Fibroblast of lung (primary cell): ENCODE results near the gene CLN5. TPM values are rescaled to one million over a fixed set of nuclear protein-coding genes. Genes with fewer than 3 reads are reported as not detected.

ENCODE experiments used
- DNase-seq, 2 donors: peaks; one replicate each; pipeline versions ENCODE4 v3.0.0 to v3.0.0-alpha.2; 2010; ENCODE audit warnings: low read depth in 2 of 2
- H2AFZ ChIP-seq: 2 replicates; pipeline ENCODE4 v1.5.1; 2012; ENCODE audit warnings: low read length, control low read depth, inconsistent platforms
- H3K27ac ChIP-seq: 2 replicates; pipeline ENCODE4 v1.5.1; 2011; ENCODE audit warnings: low read length, control low read depth; ENCODE audit not compliant: insufficient read depth
- H3K27me3 ChIP-seq: 2 replicates; pipeline ENCODE4 v1.5.1; 2011; ENCODE audit warnings: mild to moderate bottlenecking, low read length; ENCODE audit not compliant: control insufficient read depth, insufficient read depth
- H3K36me3 ChIP-seq: 2 replicates; pipeline ENCODE4 v1.5.1; 2011; ENCODE audit warnings: low read length; ENCODE audit not compliant: control insufficient read depth, insufficient read depth
- H3K4me1 ChIP-seq: 2 replicates; pipeline ENCODE4 v1.5.1; 2011; ENCODE audit warnings: low read length; ENCODE audit not compliant: control insufficient read depth, insufficient read depth; ENCODE audit errors: extremely low read depth
- H3K4me2 ChIP-seq: 2 replicates; pipeline ENCODE4 v1.5.1; 2011; ENCODE audit warnings: low read length, control low read depth; ENCODE audit not compliant: insufficient read depth; ENCODE audit errors: extremely low read depth
- H3K4me3 ChIP-seq, 4 experiments: fragments of 200-600 bp in 1 of 4; sonication (generic) in 1 of 4; replicated peaks in 1 of 4; 2 replicates each; pipeline ENCODE4 v1.5.1; 2011 to 2016; ENCODE audit warnings: low read length in 4 of 4, low read depth in 3 of 4, mild to moderate bottlenecking in 3 of 4, control low read depth in 2 of 4, inconsistent platforms in 1 of 4, mixed read lengths in 1 of 4; ENCODE audit not compliant: insufficient read depth in 1 of 4; ENCODE audit errors: control extremely low read depth in 1 of 4
- H3K79me2 ChIP-seq: 2 replicates; pipeline ENCODE4 v1.5.1; 2012; ENCODE audit warnings: mild to moderate bottlenecking, low read length, inconsistent platforms; ENCODE audit not compliant: control insufficient read depth, insufficient read depth
- H3K9ac ChIP-seq: 2 replicates; pipeline ENCODE4 v1.5.1; 2011; ENCODE audit warnings: mild to moderate bottlenecking, low read length, control low read depth; ENCODE audit not compliant: insufficient read depth
- H3K9me3 ChIP-seq: 2 replicates; pipeline ENCODE4 v1.5.1; 2012; ENCODE audit warnings: low read depth, low read length; ENCODE audit not compliant: control insufficient read depth, insufficient read depth
- H4K20me1 ChIP-seq: 2 replicates; pipeline ENCODE4 v1.5.1; 2011; ENCODE audit warnings: low read length; ENCODE audit not compliant: control insufficient read depth, insufficient read depth; ENCODE audit errors: extremely low read depth
- EZH2 ChIP-seq: IDR thresholded peaks from 2 replicates; pipeline ENCODE4 v1.5.1; 2012; ENCODE audit warnings: low read length, control low read depth, mild to moderate bottlenecking; ENCODE audit errors: missing control alignments
- polyA plus RNA-seq, 2 donors: library from polyadenylated mRNA; depleted of rRNA in 1 of 2; stranded (reverse) in 1 of 2; unstranded in 1 of 2; fragments of >200 nt; gene quantifications; 2 replicates each; pipeline ENCODE4 v1.2.1, GENCODE V29; 2011 to 2012; ENCODE audit warnings: missing spikeins in 1 of 2
- total RNA-seq: library from RNA; depleted of rRNA; stranded (reverse); fragments of >200 nt; gene quantifications from 2 replicates; pipeline ENCODE4 v1.2.1, GENCODE V29; 2014
- TF ChIP-seq, protein P1 (sequence below), 2 donors: IDR thresholded peaks in 1 of 2; conservative IDR thresholded peaks in 1 of 2; 1 replicate in 1 of 2; 2 replicates in 1 of 2; pipeline ENCODE4 v1.5.1; 2011 to 2012; ENCODE audit warnings: low read length in 2 of 2, control low read depth in 1 of 2, inconsistent platforms in 1 of 2, low read depth in 1 of 2, mild to moderate bottlenecking in 1 of 2

Gene CLN5
- total and polyA plus RNA-seq, 2 donors (not counting 1 experiment from before 2014, with no cell fraction given), result 30.0 to 37.8 TPM

GRCh38 chr13:77031656-77032243 lies 39.9 kb downstream of the CLN5 start:
- H4K20me1 ChIP-seq, result no peaks in the 10 kb centered on the region
- no peaks in the 10 kb centered on the region for H3K9me3 ChIP-seq
- H3K4me1 ChIP-seq, result no peaks in the 10 kb centered on the region
- no peak overlapping the region for H3K9ac ChIP-seq
- H3K4me3 ChIP-seq, result no peak overlapping the region
- H3K36me3 ChIP-seq, result no peaks in the 10 kb centered on the region
- no peak for DNase-seq
- TF ChIP-seq EZH2, result no peak
- TF ChIP-seq, protein P1, sequence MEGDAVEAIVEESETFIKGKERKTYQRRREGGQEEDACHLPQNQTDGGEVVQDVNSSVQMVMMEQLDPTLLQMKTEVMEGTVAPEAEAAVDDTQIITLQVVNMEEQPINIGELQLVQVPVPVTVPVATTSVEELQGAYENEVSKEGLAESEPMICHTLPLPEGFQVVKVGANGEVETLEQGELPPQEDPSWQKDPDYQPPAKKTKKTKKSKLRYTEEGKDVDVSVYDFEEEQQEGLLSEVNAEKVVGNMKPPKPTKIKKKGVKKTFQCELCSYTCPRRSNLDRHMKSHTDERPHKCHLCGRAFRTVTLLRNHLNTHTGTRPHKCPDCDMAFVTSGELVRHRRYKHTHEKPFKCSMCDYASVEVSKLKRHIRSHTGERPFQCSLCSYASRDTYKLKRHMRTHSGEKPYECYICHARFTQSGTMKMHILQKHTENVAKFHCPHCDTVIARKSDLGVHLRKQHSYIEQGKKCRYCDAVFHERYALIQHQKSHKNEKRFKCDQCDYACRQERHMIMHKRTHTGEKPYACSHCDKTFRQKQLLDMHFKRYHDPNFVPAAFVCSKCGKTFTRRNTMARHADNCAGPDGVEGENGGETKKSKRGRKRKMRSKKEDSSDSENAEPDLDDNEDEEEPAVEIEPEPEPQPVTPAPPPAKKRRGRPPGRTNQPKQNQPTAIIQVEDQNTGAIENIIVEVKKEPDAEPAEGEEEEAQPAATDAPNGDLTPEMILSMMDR (conservative IDR thresholded peaks at IDR 0.05 in 1 of 2, IDR thresholded peaks at IDR 0.05 in 1 of 2; ENCODE audit: low read depth in 1 of 2, low read length in 2 of 2), result no peak
- H3K27ac ChIP-seq, result no peak overlapping the region
- no peak overlapping the region for H2AFZ ChIP-seq
- no peaks in the 10 kb centered on the region for H3K27me3 ChIP-seq
- H3K79me2 ChIP-seq, result peaks cover 2% of the 10 kb centered on the region
- no peak overlapping the region for H3K4me2 ChIP-seq

- H3K27ac ChIP-seq, result no peak overlapping the region
- no peaks in the 10 kb centered on the region for H3K79me2 ChIP-seq
- no peak for DNase-seq
- H3K4me1 ChIP-seq, result no peaks in the 10 kb centered on the region
- no peak overlapping the region for H3K4me2 ChIP-seq
- TF ChIP-seq EZH2, result no peak
- TF ChIP-seq, protein P1 (conservative IDR thresholded peaks at IDR 0.05 in 1 of 2, IDR thresholded peaks at IDR 0.05 in 1 of 2; ENCODE audit: low read depth in 1 of 2, low read length in 2 of 2), result no peak
- no peaks in the 10 kb centered on the region for H3K9me3 ChIP-seq
- no peak overlapping the region for H3K9ac ChIP-seq
- no peak overlapping the region for H2AFZ ChIP-seq
- no peaks in the 10 kb centered on the region for H3K36me3 ChIP-seq
- H4K20me1 ChIP-seq, result no peaks in the 10 kb centered on the region
- H3K27me3 ChIP-seq, result no peaks in the 10 kb centered on the region
- H3K4me3 ChIP-seq, result no peak overlapping the region
These were observed 41.9 kb downstream of the CLN5 start for GRCh38 chr13:77033717-77034302.

DNA sequence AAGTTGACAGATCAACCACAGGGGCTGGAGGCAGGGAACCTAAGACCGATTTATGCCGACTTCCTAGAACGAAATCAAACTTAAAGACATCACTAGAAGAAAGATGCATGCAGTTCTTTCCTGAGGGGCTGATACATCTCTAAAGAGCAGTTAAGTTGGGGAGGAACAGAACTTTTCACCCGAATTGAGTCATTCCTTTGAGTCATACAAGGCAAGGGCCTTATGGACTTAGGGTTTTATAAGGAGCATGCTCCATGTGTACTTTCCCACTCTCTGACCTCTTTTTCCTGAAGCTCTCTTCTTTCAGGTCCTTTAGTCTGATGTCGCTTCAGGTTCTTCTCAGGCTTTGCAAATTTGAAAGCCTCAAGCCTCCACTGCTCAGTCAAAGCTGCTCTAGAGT lies 43.0 kb downstream of the CLN5 start:
- DNase-seq, result peak; percentile 58 to 65

More for the DNA sequence above, 43.0 kb downstream of the CLN5 start:
- no peak overlapping the region for H3K4me2 ChIP-seq
- no peak overlapping the region for H2AFZ ChIP-seq
- H3K9ac ChIP-seq, result no peak overlapping the region
- no peaks in the 10 kb centered on the region for H4K20me1 ChIP-seq
- no peaks in the 10 kb centered on the region for H3K9me3 ChIP-seq
- TF ChIP-seq, protein P1 (conservative IDR thresholded peaks at IDR 0.05 in 1 of 2, IDR thresholded peaks at IDR 0.05 in 1 of 2; ENCODE audit: low read depth in 1 of 2, low read length in 2 of 2), result no peak
- TF ChIP-seq EZH2, result no peak
- H3K4me3 ChIP-seq, result no peak overlapping the region
- H3K27me3 ChIP-seq, result no peaks in the 10 kb centered on the region
- H3K27ac ChIP-seq, result no peak overlapping the region
- H3K36me3 ChIP-seq, result no peaks in the 10 kb centered on the region
- no peaks in the 10 kb centered on the region for H3K79me2 ChIP-seq
- H3K4me1 ChIP-seq, result no peaks in the 10 kb centered on the region
